ENCODE results near the gene CACNA1G. TPM values are rescaled to one million over a fixed set of nuclear protein-coding genes. Genes with fewer than 3 reads are reported as not detected.

Gene CACNA1G
- total and polyA plus RNA-seq, 2 donors (not counting 3 experiments of a cell fraction or from before 2014, with no cell fraction given), result not detected

GRCh38 chr17:50647187-50647586, 86.7 kb downstream of the CACNA1G start:
- ChIA-PET CTCF (interaction anchor here (1.5 to 2.0 kb wide), 2 partner anchors 13 to 47 kb away, joined by 3 to 5 read pairs; no protein-coding TSS in a partner anchor), POLR2A (interaction anchor here (1.3 kb wide), 1 partner anchor 14 kb away, joined by 4 read pairs; no protein-coding TSS in a partner anchor)
- BruUV-seq (replicated peaks), result no TSS peak
- TF ChIP-seq EZH2 (IDR thresholded peaks at IDR 0.05; ENCODE audit: borderline replicate concordance, low read depth, low read length, severe bottlenecking), result no peak
- no peak for TF ChIP-seq CTCF (IDR thresholded peaks at IDR 0.05; ENCODE audit: extremely low read depth in 1 of 2, insufficient read depth in 1 of 2, low read depth in 1 of 2, low read length in 2 of 2)
- no peak for TF ChIP-seq MAX (IDR thresholded peaks at IDR 0.05; ENCODE audit: insufficient read depth, insufficient read length)
- no peak for TF ChIP-seq POLR2A (IDR thresholded peaks at IDR 0.05; ENCODE audit: low read depth, low read length)
- no peak for TF ChIP-seq JUN (IDR thresholded peaks at IDR 0.05; ENCODE audit: borderline replicate concordance, insufficient read depth, insufficient read length, low read depth)
- TF ChIP-seq POLR2AphosphoS5 (IDR thresholded peaks at IDR 0.05; ENCODE audit: insufficient read depth, low read depth, low read length), result no peak
- no peak for TF ChIP-seq FOS (IDR thresholded peaks at IDR 0.05; ENCODE audit: borderline replicate concordance, insufficient read depth, low read length)
- no peak for TF ChIP-seq GATA2 (IDR thresholded peaks at IDR 0.05; ENCODE audit: insufficient read depth, insufficient read length, low read depth, low read length)
- TF ChIP-seq MYC (IDR thresholded peaks at IDR 0.05; ENCODE audit: low read depth, low read length), result no peak
- H2AFZ ChIP-seq (ENCODE audit: low read depth, low read length), result no peak overlapping the region
- intact Hi-C loops (cut with micrococcal nuclease), result no loop called here
- no peaks in the 10 kb centered on the region for H3K9me1 ChIP-seq (replicated peaks; ENCODE audit: control insufficient read depth, extremely low read depth, insufficient read depth, low read length)
- H4K20me1 ChIP-seq (replicated peaks; ENCODE audit: control insufficient read depth, extremely low read depth, insufficient read depth, low read length), result no peaks in the 10 kb centered on the region
- H3K4me1 ChIP-seq (ENCODE audit: control insufficient read depth, extremely low read depth, insufficient read depth, low read length), result no peaks in the 10 kb centered on the region
- H3K27ac ChIP-seq (ENCODE audit: insufficient read depth, low read depth, low read length), result no peak overlapping the region
- H3K4me3 ChIP-seq (replicated peaks in 1 of 3; ENCODE audit: insufficient read depth in 1 of 3, low read depth in 1 of 3, low read length in 3 of 3), result no peak overlapping the region
- H3K9ac ChIP-seq (replicated peaks; ENCODE audit: extremely low read depth, insufficient read depth, low read length), result no peak overlapping the region
- H3K4me2 ChIP-seq (ENCODE audit: insufficient read depth, low read length), result no peak overlapping the region
- no peak for FAIRE-seq
- H3K27me3 ChIP-seq (ENCODE audit: control insufficient read depth in 2 of 2, insufficient read depth in 2 of 2, low read length in 2 of 2), result no peaks in the 10 kb centered on the region
- dilution Hi-C loops (cut with MboI; ENCODE audit: extremely low pct_ligation_motif_present, low sequenced_read_pairs), result no loop called here
- no peaks in the 10 kb centered on the region for H3K9me3 ChIP-seq (replicated peaks; ENCODE audit: control insufficient read depth, insufficient read depth, low read length)
- DNase-seq (ENCODE audit: low read depth, low spot score), result no peak
- no peaks in the 10 kb centered on the region for H3K79me2 ChIP-seq (ENCODE audit: control insufficient read depth, insufficient read depth, low read length)
- no peaks in the 10 kb centered on the region for H3K36me3 ChIP-seq (ENCODE audit: control insufficient read depth in 2 of 2, extremely low read depth in 1 of 2, insufficient read depth in 2 of 2, low read length in 2 of 2)

All from endothelial cell of umbilical vein (primary cell).